ENCODE data around the gene TIMP3. TPM values are rescaled to one million over a fixed set of nuclear protein-coding genes. Genes with fewer than 3 reads are reported as not detected.

Gene TIMP3
- total and polyA plus RNA-seq, 2 of the 4 experiments (the other 2 are of a cell fraction) = 98.8 to 179 TPM

DNA sequence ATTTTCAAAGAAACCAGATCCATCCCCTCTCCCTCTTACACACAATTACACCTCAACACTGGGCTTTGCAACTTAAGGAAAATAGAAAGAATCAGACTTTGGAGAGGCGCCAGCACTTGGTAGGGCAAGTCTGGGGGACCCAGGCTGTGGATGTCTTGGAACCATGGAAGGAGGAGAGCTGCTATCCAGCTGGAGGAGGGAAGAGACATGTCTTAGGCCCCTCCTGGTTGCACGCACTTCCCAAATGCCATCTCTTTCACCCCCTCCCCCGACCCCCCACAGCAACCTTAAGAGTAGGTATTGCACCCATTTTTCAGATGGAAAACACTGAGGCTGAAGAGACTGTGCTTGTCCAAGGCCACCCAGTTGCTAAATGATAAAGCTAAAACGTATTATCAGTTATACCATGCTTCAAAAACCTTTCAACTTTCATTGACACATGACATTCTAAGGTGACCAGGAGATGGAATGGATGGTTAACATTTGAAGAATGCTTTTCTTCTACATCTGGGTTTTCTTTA, 3.9 kb downstream of the TIMP3 start:
- Histone ChIP-seq H2AK5ac (ENCODE audit: low read depth, low read length) (no peak overlapping the region), H2BK5ac (ENCODE audit: low read depth, low read length, poor library complexity, severe bottlenecking) (no peak overlapping the region), H4K91ac (ENCODE audit: insufficient read depth, low read depth, low read length) (no peak overlapping the region), H2BK20ac (ENCODE audit: low read depth, low read length) (no peak overlapping the region), H3K4me1 (ENCODE audit: control insufficient read depth, insufficient read depth, low read length) (peaks cover 26% of the 10 kb centered on the region), H3K14ac (replicated peaks; ENCODE audit: low read depth, low read length) (no peak overlapping the region), H2AFZ (replicated peaks; ENCODE audit: low read length, poor library complexity) (no peak overlapping the region), H3K9me1 (ENCODE audit: insufficient read depth, low read length) (peaks cover 36% of the 10 kb centered on the region), H4K20me1 (ENCODE audit: insufficient read depth, low read length) (peaks cover 84% of the 10 kb centered on the region), H3K9ac (ENCODE audit: low read depth, low read length) (no peak overlapping the region), H4K8ac (ENCODE audit: low read depth in 2 of 2, low read length in 2 of 2) (no peak overlapping the region), H3K4me3 (ENCODE audit: insufficient read depth, low read depth, low read length) (no peak overlapping the region), H2AK9ac (replicated peaks; ENCODE audit: low read depth, low read length, poor library complexity) (no peak overlapping the region), H3K4ac (ENCODE audit: low read depth, low read length) (no peak overlapping the region), H2BK15ac (ENCODE audit: low read depth, low read length) (no peak overlapping the region), H3K79me1 (ENCODE audit: low read depth in 1 of 2, low read length in 2 of 2) (peaks cover 34 to 80% of the 10 kb centered on the region in 2 experiments), H3K27me3 (ENCODE audit: control insufficient read depth, insufficient read depth, low read length) (no peaks in the 10 kb centered on the region), H3K36me3 (ENCODE audit: control insufficient read depth, insufficient read depth, low read length) (peaks cover 34% of the 10 kb centered on the region), H4K5ac (ENCODE audit: low read depth, low read length) (no peak overlapping the region), H3K18ac (ENCODE audit: low read depth, low read length) (no peak overlapping the region), H3K9me3 (ENCODE audit: control insufficient read depth, insufficient read depth, low read length) (no peaks in the 10 kb centered on the region), H3K56ac (ENCODE audit: extremely low read depth, insufficient read depth, low read length) (no peak overlapping the region), H3K27ac (ENCODE audit: insufficient read depth, low read length) (no peak overlapping the region), H3K23ac (ENCODE audit: low read depth, low read length) (no peak overlapping the region), H3K4me2 (ENCODE audit: low read depth, low read length) (peak overlapping the region; percentile 93; the same call in 1 of the 2 replicates), H2BK120ac (ENCODE audit: low read depth, low read length) (no peak overlapping the region)
- BruUV-seq (replicated peaks) = no TSS peak
- no CpG with 5 or more reads among the region's 4 CpGs for WGBS, 2 experiments (ENCODE audit: extremely low coverage in 2 of 2, insufficient read length in 1 of 2)
- intact Hi-C loops (cut with micrococcal nuclease) (loop anchor here (10.0 kb wide), 1 partner anchor 391 kb away; the partner anchor contains the start of gene RTCB), in situ Hi-C loops (cut with MboI; ENCODE audit: low sequenced_read_pairs) (loop anchor here (25.0 kb wide), 1 partner anchor 843 kb away; no protein-coding TSS in a partner anchor), dilution Hi-C loops (cut with HindIII; ENCODE audit: low sequenced_read_pairs, unreplicated experiment) (no loop called here)
- ChIA-PET POLR2A (ENCODE audit: unreplicated experiment) (interaction anchor here (0.6 to 1.0 kb wide), 3 partner anchors 184 to 421 kb away, joined by 3 to 7 read pairs (median 4); partner anchors contain the start of gene FBXO7), CTCF (interaction anchor here (0.5 to 0.6 kb wide), 3 partner anchors 286 to 1266 kb away, joined by 3 to 6 read pairs (median 3); no protein-coding TSS in a partner anchor)
- TF ChIP-seq RFX5 (IDR thresholded peaks at IDR 0.05; ENCODE audit: low read depth, low read length) = no peak
- TF ChIP-seq, protein P1, sequence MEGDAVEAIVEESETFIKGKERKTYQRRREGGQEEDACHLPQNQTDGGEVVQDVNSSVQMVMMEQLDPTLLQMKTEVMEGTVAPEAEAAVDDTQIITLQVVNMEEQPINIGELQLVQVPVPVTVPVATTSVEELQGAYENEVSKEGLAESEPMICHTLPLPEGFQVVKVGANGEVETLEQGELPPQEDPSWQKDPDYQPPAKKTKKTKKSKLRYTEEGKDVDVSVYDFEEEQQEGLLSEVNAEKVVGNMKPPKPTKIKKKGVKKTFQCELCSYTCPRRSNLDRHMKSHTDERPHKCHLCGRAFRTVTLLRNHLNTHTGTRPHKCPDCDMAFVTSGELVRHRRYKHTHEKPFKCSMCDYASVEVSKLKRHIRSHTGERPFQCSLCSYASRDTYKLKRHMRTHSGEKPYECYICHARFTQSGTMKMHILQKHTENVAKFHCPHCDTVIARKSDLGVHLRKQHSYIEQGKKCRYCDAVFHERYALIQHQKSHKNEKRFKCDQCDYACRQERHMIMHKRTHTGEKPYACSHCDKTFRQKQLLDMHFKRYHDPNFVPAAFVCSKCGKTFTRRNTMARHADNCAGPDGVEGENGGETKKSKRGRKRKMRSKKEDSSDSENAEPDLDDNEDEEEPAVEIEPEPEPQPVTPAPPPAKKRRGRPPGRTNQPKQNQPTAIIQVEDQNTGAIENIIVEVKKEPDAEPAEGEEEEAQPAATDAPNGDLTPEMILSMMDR (conservative IDR thresholded peaks at IDR 0.05; ENCODE audit: low read depth, low read length) = no peak
- TF ChIP-seq SMC3 (IDR thresholded peaks at IDR 0.05; ENCODE audit: low read depth, low read length) = no peak
- no peak for TF ChIP-seq MAZ (IDR thresholded peaks at IDR 0.05; ENCODE audit: borderline replicate concordance, low read depth, low read length)
- TF ChIP-seq POLR2A (IDR thresholded peaks at IDR 0.05; ENCODE audit: low read depth, low read length) = no peak
- TF ChIP-seq RAD21 (IDR thresholded peaks at IDR 0.05; ENCODE audit: low read length) = no peak
- ATAC-seq (ENCODE audit: low read depth) (no peak), DNase-seq (no peak)

Measured in IMR-90 (cell line).